Hematopoietic multipotent progenitor cell treated with erythropoietin and hydrocortisone succinate and interleukin-3 and kit ligand, for 17 days (in vitro differentiated cells): ENCODE measurements around the gene RBM27.
A peak's percentile ranks its signal among the peaks of the same experiment; 100 is the strongest.
"Not testable (repeated sequence)": the region's sequence is repeated elsewhere in the genome, so short reads cannot be mapped to it uniquely, and the experiment has no call there.

ENCODE experiments used
- DNase-seq: peaks from one replicate; pipeline ENCODE4 v3.0.0-alpha.2; 2015; ENCODE audit warnings: low spot score

The RBM27 gene

GRCh38 chr5:146203011-146203871 lies at the start of gene RBM27:
TSS of gene RBM27 (plus strand) at chr5:146203605. CDS start at chr5:146203766, 161 bp downstream.
- peak; percentile 98 for DNase-seq

- DNase-seq, result no peak
Observed at GRCh38 chr5:146158255-146158654, 45.1 kb upstream of the RBM27 start.

- no peak for DNase-seq
Observed at GRCh38 chr5:146164382-146164781, 39.0 kb upstream of the RBM27 start.

- DNase-seq, result no peak
Observed at GRCh38 chr5:146165460-146165859, 37.9 kb upstream of the RBM27 start.

GRCh38 chr5:146165903-146166302 lies 37.5 kb upstream of the RBM27 start:
- DNase-seq, result no peak

- no peak for DNase-seq
Observed at GRCh38 chr5:146169076-146169475, 34.3 kb upstream of the RBM27 start.

- DNase-seq, result not testable (repeated sequence)
Observed at GRCh38 chr5:146173049-146173448, 30.4 kb upstream of the RBM27 start.

- no peak for DNase-seq
Observed at GRCh38 chr5:146173597-146173996, 29.8 kb upstream of the RBM27 start.

GRCh38 chr5:146176805-146177204 lies 26.6 kb upstream of the RBM27 start:
- DNase-seq, result no peak

- DNase-seq, result no peak
Observed at GRCh38 chr5:146179696-146180095, 23.7 kb upstream of the RBM27 start.

GRCh38 chr5:146183403-146183802 lies 20.0 kb upstream of the RBM27 start:
- DNase-seq, result not testable (repeated sequence)

GRCh38 chr5:146185161-146185560 lies 18.2 kb upstream of the RBM27 start:
- no peak for DNase-seq

GRCh38 chr5:146188358-146188757 lies 15.0 kb upstream of the RBM27 start:
- no peak for DNase-seq

- no peak for DNase-seq
Observed at GRCh38 chr5:146192571-146193043, 10.8 kb upstream of the RBM27 start.

GRCh38 chr5:146193285-146193684 lies 10.1 kb upstream of the RBM27 start:
- DNase-seq, result no peak

- not testable (repeated sequence) for DNase-seq
Observed at GRCh38 chr5:146194997-146195396, 8.4 kb upstream of the RBM27 start.

GRCh38 chr5:146196459-146197048 lies 6.9 kb upstream of the RBM27 start:
- no peak for DNase-seq

- DNase-seq, result no peak
Observed at GRCh38 chr5:146199176-146199815, 4.1 kb upstream of the RBM27 start.

GRCh38 chr5:146201795-146202194 lies 1.6 kb upstream of the RBM27 start:
- not testable (repeated sequence) for DNase-seq

GRCh38 chr5:146203872-146204192 lies 427 bp downstream of the RBM27 start:
- DNase-seq, result no peak

- DNase-seq, result no peak
Observed at GRCh38 chr5:146205499-146206202, 2.2 kb downstream of the RBM27 start.

- no peak for DNase-seq
Observed at GRCh38 chr5:146206257-146206656, 2.9 kb downstream of the RBM27 start.
